Esophagus muscularis mucosa (tissue), 4 donors: ENCODE measurements around the gene HSFX3. TPM values are rescaled to one million over a fixed set of nuclear protein-coding genes. Genes with fewer than 3 reads are reported as not detected.

Experiments
- DNase-seq: peaks from one replicate; pipeline ENCODE4 v3.0.0-alpha.2; 2017; ENCODE audit errors: extremely low spot score
- H3K27ac ChIP-seq, 4 donors: fragments of 200-600 bp; sonication (generic); replicated peaks in 1 of 4; 1 replicate in 3 of 4; 2 replicates in 1 of 4; pipeline ENCODE4 v1.5.1; 2016 to 2019; ENCODE audit warnings: mild to moderate bottlenecking in 1 of 4
- H3K27me3 ChIP-seq, 4 donors: fragments of 200-600 bp; sonication (generic); one replicate each; pipeline versions ENCODE4 v1.5.1 to v1.6.0; 2016 to 2019
- H3K36me3 ChIP-seq, 4 donors: fragments of 200-600 bp; sonication (generic); one replicate each; pipeline ENCODE4 v1.5.1; 2016 to 2019
- H3K4me1 ChIP-seq, 4 donors: fragments of 200-600 bp; sonication (generic); one replicate each; pipeline ENCODE4 v1.5.1; 2016 to 2019
- H3K4me3 ChIP-seq, 4 donors: fragments of 200-600 bp; sonication (generic); 1 replicate in 2 of 4; 2 replicates in 2 of 4; pipeline ENCODE4 v1.5.1; 2016 to 2019; ENCODE audit warnings: mild to moderate bottlenecking in 4 of 4, moderate library complexity in 1 of 4
- H3K9me3 ChIP-seq, 4 donors: fragments of 200-600 bp; sonication (generic); 1 replicate in 3 of 4; 2 replicates in 1 of 4; pipeline ENCODE4 v1.5.1; 2016 to 2019
- CTCF ChIP-seq, 3 experiments: fragments of 200-600 bp in 2 of 3; fragments of 450-650 bp in 1 of 3; sonication (generic) in 2 of 3; IDR thresholded peaks; one replicate each; pipeline ENCODE4 v1.5.1; 2017 to 2019; ENCODE audit warnings: antibody characterized with exemption in 3 of 3, mild to moderate bottlenecking in 2 of 3, moderate library complexity in 1 of 3
- EP300 ChIP-seq: sonication (generic); formaldehyde crosslinking; IDR thresholded peaks from one replicate; pipeline ENCODE4 v1.6.1; 2017; ENCODE audit warnings: antibody characterized with exemption
- POLR2A ChIP-seq: fragments of 450-650 bp; IDR thresholded peaks from one replicate; pipeline ENCODE4 v1.6.1; 2017; ENCODE audit warnings: antibody characterized with exemption, moderate library complexity, mild to moderate bottlenecking, low read depth
- POLR2AphosphoS5 ChIP-seq, 2 donors: sonication (generic); formaldehyde crosslinking; IDR thresholded peaks; one replicate each; pipeline ENCODE4 v1.6.1; 2017; ENCODE audit warnings: antibody characterized with exemption in 2 of 2
- WGBS: methylation state at CpG from one replicate; pipeline ENCODE4 v1.1.5; 2018; 5-methylcytosine and 5-hydroxymethylcytosine counted together
- intact Hi-C: fragments of 100-400 bp; cut with DNase I; formaldehyde crosslinking; loops from one replicate; pipeline ENCODE4 v1.15.1; 2023
- total RNA-seq, 4 donors: library from RNA; depleted of rRNA; stranded (reverse); fragments of >200 nt; gene quantifications; one replicate each; pipeline versions ENCODE4 v1.1.0 to v1.2.1, GENCODE V29; 2016

HSFX3 gene
- total RNA-seq, 4 donors from 2014 or later: not detected

GRCh38 chrX:149571770-149572169, 22.0 kb upstream of the HSFX3 start:
- TF ChIP-seq POLR2AphosphoS5 (IDR thresholded peaks at IDR 0.05) (no peak), CTCF (IDR thresholded peaks at IDR 0.05) (no peak), EP300 (no peak), POLR2A (no peak)
- intact Hi-C loops: no loop called here
- no peaks in the 10 kb centered on the region for H3K27me3 ChIP-seq
- H3K9me3 ChIP-seq: no peaks in the 10 kb centered on the region
- H3K27ac ChIP-seq: no peak overlapping the region
- 76% methylated on average over 7 of the region's 7 CpGs for WGBS
- no peaks in the 10 kb centered on the region for H3K36me3 ChIP-seq
- no peak overlapping the region for H3K4me3 ChIP-seq
- peaks cover 0 to 4% (median 0%) of the 10 kb centered on the region in 4 donors for H3K4me1 ChIP-seq
- DNase-seq: no peak

GRCh38 chrX:149570668-149571067, 20.9 kb upstream of the HSFX3 start:
- Histone ChIP-seq H3K4me3 (no peak overlapping the region), H3K4me1 (peaks cover 0 to 4% (median 0%) of the 10 kb centered on the region in 4 donors), H3K9me3 (no peaks in the 10 kb centered on the region), H3K36me3 (no peaks in the 10 kb centered on the region), H3K27ac (no peak overlapping the region), H3K27me3 (no peaks in the 10 kb centered on the region)
- WGBS: 53% methylated on average over 6 of the region's 6 CpGs
- intact Hi-C loops: no loop called here
- no peak for DNase-seq
- TF ChIP-seq CTCF (IDR thresholded peaks at IDR 0.05) (no peak), POLR2AphosphoS5 (IDR thresholded peaks at IDR 0.05) (no peak), POLR2A (no peak), EP300 (no peak)

- Histone ChIP-seq H3K27ac (no peak overlapping the region), H3K4me3 (no peak overlapping the region), H3K36me3 (no peaks in the 10 kb centered on the region), H3K4me1 (peaks cover 0 to 4% (median 0%) of the 10 kb centered on the region in 4 donors), H3K9me3 (no peaks in the 10 kb centered on the region), H3K27me3 (no peaks in the 10 kb centered on the region)
- 35% methylated on average over 2 of the region's 2 CpGs for WGBS
- intact Hi-C loops: no loop called here
- no peak for DNase-seq
- TF ChIP-seq POLR2AphosphoS5 (IDR thresholded peaks at IDR 0.05) (no peak), POLR2A (no peak), CTCF (IDR thresholded peaks at IDR 0.05) (no peak), EP300 (no peak)
Measured at GRCh38 chrX:149569770-149570169, 20.0 kb upstream of the HSFX3 start.

DNA sequence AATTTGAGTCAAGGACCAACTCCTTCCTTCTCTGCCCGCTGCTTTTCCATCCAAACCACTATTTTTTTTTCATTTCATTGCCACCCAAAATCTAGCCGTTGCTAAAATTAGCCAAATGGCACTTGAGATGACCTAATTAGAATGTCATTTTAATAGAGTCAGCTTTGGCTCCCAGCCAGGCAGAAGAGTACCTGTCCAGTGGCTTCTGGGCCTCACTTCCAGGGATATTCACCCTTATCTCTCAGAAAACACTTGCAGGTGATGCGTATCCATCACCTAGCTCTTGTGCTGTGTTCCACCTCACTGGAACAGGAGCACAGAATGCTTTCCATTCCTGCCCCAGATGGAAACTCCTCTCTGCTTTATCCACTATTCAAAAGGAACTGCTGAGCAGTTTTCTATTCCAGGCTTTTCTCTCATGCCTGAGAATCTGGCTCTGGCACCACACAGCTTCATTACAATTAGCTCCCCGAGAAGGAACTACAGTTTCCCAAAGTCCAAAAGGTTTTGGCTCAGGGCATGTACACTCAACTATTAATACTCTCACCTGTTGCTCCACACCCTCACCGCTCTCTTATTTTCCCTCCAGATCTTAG, 19.1 kb upstream of the HSFX3 start:
- WGBS: 66% methylated on average over 5 of the region's 5 CpGs
- Histone ChIP-seq H3K27me3 (no peaks in the 10 kb centered on the region), H3K36me3 (no peaks in the 10 kb centered on the region), H3K27ac (no peak overlapping the region), H3K4me1 (peaks cover 0 to 4% (median 0%) of the 10 kb centered on the region in 4 donors), H3K9me3 (no peaks in the 10 kb centered on the region), H3K4me3 (no peak overlapping the region)
- intact Hi-C loops: no loop called here
- TF ChIP-seq POLR2A (no peak), CTCF (IDR thresholded peaks at IDR 0.05) (no peak), EP300 (no peak), POLR2AphosphoS5 (IDR thresholded peaks at IDR 0.05) (no peak)
- DNase-seq: no peak
